HEK293 (cell line): Measurements from ENCODE around the gene TRPV5.

Experiments
- CTCF ChIP-seq: fragments of 450-650 bp; formaldehyde crosslinking; IDR thresholded peaks from 2 replicates; pipeline ENCODE4 v1.5.1; 2016; ENCODE audit warnings: missing biosample characterization, missing genetic modification characterization
- HOXC10 ChIP-seq: sonication (generic); formaldehyde crosslinking; IDR thresholded peaks from 2 replicates; pipeline ENCODE4 v1.8.1; 2023; ENCODE audit warnings: mild to moderate bottlenecking, missing genetic modification reagents
- REST ChIP-seq: fragments of 450-650 bp; formaldehyde crosslinking; IDR thresholded peaks from 2 replicates; pipeline ENCODE4 v1.5.1; 2016; ENCODE audit warnings: missing biosample characterization, missing genetic modification characterization
- YY1 ChIP-seq: fragments of 450-650 bp; formaldehyde crosslinking; IDR thresholded peaks from 2 replicates; pipeline ENCODE4 v1.5.1; 2018; ENCODE audit warnings: missing biosample characterization, missing genetic modification characterization
- ZBTB44 ChIP-seq: fragments of 450-650 bp; IDR thresholded peaks from 2 replicates; pipeline ENCODE4 v1.5.1; 2018; ENCODE audit warnings: missing biosample characterization, mild to moderate bottlenecking, missing genetic modification characterization
- ZBTB7A ChIP-seq: fragments of 450-650 bp; formaldehyde crosslinking; IDR thresholded peaks from 2 replicates; pipeline ENCODE4 v1.5.1; 2016; ENCODE audit warnings: low read depth, missing biosample characterization, missing genetic modification characterization
- ZBTB8A ChIP-seq: fragments of 450-650 bp; formaldehyde crosslinking; IDR thresholded peaks from 2 replicates; pipeline ENCODE4 v1.5.1; 2016; ENCODE audit warnings: missing biosample characterization, missing genetic modification characterization
- ZNF223 ChIP-seq: fragments of 450-650 bp; formaldehyde crosslinking; IDR thresholded peaks from 2 replicates; pipeline ENCODE4 v1.5.1; 2016; ENCODE audit warnings: missing biosample characterization, missing genetic modification characterization
- ZNF24 ChIP-seq: fragments of 450-650 bp; formaldehyde crosslinking; IDR thresholded peaks from 2 replicates; pipeline ENCODE4 v1.5.1; 2016; ENCODE audit warnings: missing biosample characterization, missing genetic modification characterization
- ZNF488 ChIP-seq: fragments of 450-650 bp; formaldehyde crosslinking; IDR thresholded peaks from 2 replicates; pipeline ENCODE4 v1.5.1; 2016; ENCODE audit warnings: missing biosample characterization, missing genetic modification characterization

GRCh38 chr7:142932386-142933091 lies 1.0 kb downstream of the TRPV5 start:
- TF ChIP-seq YY1 (tag by site-specific recombination) = no peak
- TF ChIP-seq ZNF24 (tag by site-specific recombination) = no peak
- no peak for TF ChIP-seq CTCF (tag by site-specific recombination)
- TF ChIP-seq HOXC10 (CRISPR knock-in tag) = no peak
- TF ChIP-seq ZNF223 (tag by site-specific recombination) = no peak
- TF ChIP-seq ZBTB44 (tag by site-specific recombination) = no peak
- TF ChIP-seq ZBTB8A = no peak
- TF ChIP-seq ZBTB7A (tag by site-specific recombination) = no peak
- no peak for TF ChIP-seq ZNF488 (tag by site-specific recombination)
- TF ChIP-seq REST (tag by site-specific recombination) = no peak
